Measurements from ENCODE around the gene ALDOB.
"Not testable (repeated sequence)": the region's sequence is repeated elsewhere in the genome, so short reads cannot be mapped to it uniquely, and the experiment has no call there.

ALDOB gene

DNA sequence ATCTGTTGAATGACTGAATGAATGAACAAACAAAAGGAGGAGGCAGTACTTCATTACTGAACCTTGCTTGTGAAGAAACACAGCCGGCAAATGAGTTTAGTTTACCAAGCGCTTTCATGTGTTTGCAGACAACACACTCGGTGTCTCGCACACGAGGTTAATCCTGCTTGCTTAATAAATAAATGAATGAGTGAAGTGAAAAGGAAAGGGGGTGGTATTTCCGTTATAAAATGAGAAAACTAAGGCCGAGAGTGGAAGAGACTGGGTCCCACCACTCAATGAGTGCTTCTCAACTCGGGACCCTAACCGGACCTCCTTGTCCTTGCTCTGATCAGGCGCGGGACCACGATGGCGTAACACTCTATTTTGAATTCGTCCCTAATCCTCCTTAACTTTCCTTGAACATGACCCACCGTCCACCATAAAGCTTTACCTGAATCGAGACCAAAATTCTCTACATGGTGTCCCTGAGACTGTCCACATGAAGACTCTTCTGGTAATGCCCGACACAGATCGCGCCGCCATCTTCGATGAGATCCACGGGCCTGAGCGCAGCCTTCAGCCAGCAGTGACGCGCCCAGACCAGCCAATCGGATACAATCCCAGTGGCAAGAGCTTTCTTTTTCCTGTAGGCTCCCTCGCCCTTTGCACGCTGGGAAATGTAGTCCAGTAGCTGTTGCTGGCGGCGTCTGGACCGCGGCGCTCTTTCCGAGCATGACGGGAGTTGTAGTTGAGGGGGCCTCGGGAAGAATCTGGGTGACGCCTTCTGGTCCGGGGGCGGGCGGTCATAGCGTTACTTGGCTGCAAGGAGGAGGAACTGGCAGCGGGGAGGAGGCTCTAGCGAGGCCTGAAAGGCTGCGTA, 37.3 kb downstream of the ALDOB start, which contains the start of the genes MRPL50 and ZNF189:
MRPL50 (minus strand) TSS at position 551 of the 862 bp plus-strand sequence; CDS start at position 525, 26 bp downstream.
ZNF189 (plus strand) TSS at position 784 of the 862 bp plus-strand sequence. CDS start 306 bp downstream, outside the sequence.
- Mint-ChIP-seq H3K4me3 (peak within 1 kb of the TSS; percentile 98), H3K27ac (peak within 1 kb of the TSS; percentile 99), H3K9me3 (peaks cover 40% of the 10 kb centered on the region), H3K4me1 (ENCODE audit: low read depth) (peaks cover 41% of the 10 kb centered on the region), H3K36me3 (ENCODE audit: low read depth) (peaks cover 63% of the 10 kb centered on the region), H3K27me3 (ENCODE audit: low read depth) (no peaks in the 10 kb centered on the region)

DNA sequence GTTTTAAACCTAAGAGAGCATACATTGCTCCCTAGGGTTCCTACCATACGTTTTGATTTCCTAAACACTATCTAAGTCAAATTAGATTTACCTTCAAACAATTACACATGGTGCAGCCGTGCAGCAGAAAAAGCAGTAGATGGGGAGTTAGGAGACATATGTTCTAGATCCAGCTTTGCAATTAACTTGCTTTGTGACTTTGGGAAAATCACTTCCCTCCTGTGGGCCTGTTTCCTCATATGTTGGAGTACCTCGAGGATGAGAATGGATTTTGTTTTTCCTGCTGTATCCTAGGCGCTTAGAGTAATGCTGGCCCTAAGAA, 37.9 kb downstream of the ALDOB start:
- Mint-ChIP-seq H3K27me3 (ENCODE audit: low read depth) (no peaks in the 10 kb centered on the region), H3K4me3 (peak overlapping the region; percentile 98), H3K36me3 (ENCODE audit: low read depth) (peaks cover 62% of the 10 kb centered on the region), H3K9me3 (peaks cover 40% of the 10 kb centered on the region), H3K4me1 (ENCODE audit: low read depth) (peaks cover 40% of the 10 kb centered on the region), H3K27ac (peak overlapping the region; percentile 99)

DNA sequence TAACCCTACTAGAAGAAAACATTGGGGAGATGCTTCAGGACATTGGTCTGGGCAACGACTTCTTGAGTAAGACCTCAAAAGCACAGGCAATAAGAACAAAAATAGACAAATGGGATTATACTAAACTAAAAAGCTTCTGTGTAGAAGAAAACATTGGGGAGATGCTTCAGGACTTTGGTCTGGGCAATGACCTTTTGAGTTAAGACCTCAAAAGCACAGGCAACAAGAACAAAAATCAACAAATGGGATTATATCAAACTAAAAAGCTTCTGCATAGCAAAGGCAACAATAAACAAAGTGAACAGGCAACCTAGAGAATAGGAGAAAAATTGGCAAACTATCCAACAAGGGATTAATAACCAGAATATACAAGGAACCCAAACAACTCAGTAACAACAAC, 40.9 kb downstream of the ALDOB start:
- no peaks in the 10 kb centered on the region for H3K27me3 Mint-ChIP-seq (ENCODE audit: low read depth)
- no peak overlapping the region for H3K27ac Mint-ChIP-seq
- H3K4me1 Mint-ChIP-seq (ENCODE audit: low read depth): peaks cover 24% of the 10 kb centered on the region
- H3K36me3 Mint-ChIP-seq (ENCODE audit: low read depth): peaks cover 60% of the 10 kb centered on the region
- no peak overlapping the region for H3K4me3 Mint-ChIP-seq
- H3K9me3 Mint-ChIP-seq: peaks cover 35% of the 10 kb centered on the region

- Mint-ChIP-seq H3K9me3 (peaks cover 35% of the 10 kb centered on the region), H3K36me3 (ENCODE audit: low read depth) (peaks cover 65% of the 10 kb centered on the region), H3K27me3 (ENCODE audit: low read depth) (no peaks in the 10 kb centered on the region), H3K4me1 (ENCODE audit: low read depth) (peaks cover 24% of the 10 kb centered on the region), H3K27ac (no peak overlapping the region), H3K4me3 (no peak overlapping the region)
Measured at GRCh38 chr9:101393135-101393534, 42.4 kb downstream of the ALDOB start.

- Mint-ChIP-seq H3K4me1 (ENCODE audit: low read depth) (peaks cover 12% of the 10 kb centered on the region), H3K27me3 (ENCODE audit: low read depth) (no peaks in the 10 kb centered on the region), H3K36me3 (ENCODE audit: low read depth) (peaks cover 52% of the 10 kb centered on the region), H3K4me3 (no peak overlapping the region), H3K9me3 (peaks cover 29% of the 10 kb centered on the region), H3K27ac (no peak overlapping the region)
Measured at GRCh38 chr9:101388507-101388993, 47.0 kb downstream of the ALDOB start.

DNA sequence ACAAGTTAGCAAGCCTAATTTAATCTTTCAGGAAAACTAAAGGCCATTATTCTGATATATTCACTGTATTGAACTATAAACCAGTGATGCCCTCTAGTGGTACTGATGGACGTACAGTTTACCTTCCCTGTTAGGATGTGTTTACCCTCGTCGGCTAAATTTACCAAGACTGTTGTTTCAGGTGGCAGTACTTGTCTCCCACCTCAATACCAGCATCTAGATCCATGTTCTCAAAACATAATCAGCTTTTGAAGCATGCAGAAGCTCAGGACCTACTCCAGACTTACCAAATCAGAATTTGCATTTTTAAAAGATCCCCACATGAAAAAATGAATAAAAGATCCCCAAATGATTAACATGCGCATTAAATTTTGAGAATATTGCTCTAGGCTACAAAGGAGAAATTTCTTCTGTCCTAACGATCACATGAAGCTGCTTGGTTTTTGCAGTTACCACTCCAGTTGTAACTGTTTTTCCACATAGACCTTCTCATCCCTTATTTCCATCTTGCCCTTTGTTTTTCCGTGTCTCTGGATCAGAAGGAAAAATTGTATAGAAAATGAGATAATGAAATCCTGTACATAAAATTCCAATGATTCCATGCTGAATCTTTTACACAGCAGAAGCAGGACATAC, 47.6 kb downstream of the ALDOB start:
- no peak overlapping the region for H3K4me3 Mint-ChIP-seq
- peaks cover 10% of the 10 kb centered on the region for H3K4me1 Mint-ChIP-seq (ENCODE audit: low read depth)
- H3K9me3 Mint-ChIP-seq: peaks cover 23% of the 10 kb centered on the region
- no peaks in the 10 kb centered on the region for H3K27me3 Mint-ChIP-seq (ENCODE audit: low read depth)
- H3K27ac Mint-ChIP-seq: no peak overlapping the region
- peaks cover 47% of the 10 kb centered on the region for H3K36me3 Mint-ChIP-seq (ENCODE audit: low read depth)

- not testable (repeated sequence) for H3K4me3 Mint-ChIP-seq; H3K27me3 Mint-ChIP-seq (ENCODE audit: low read depth); H3K4me1 Mint-ChIP-seq (ENCODE audit: low read depth); H3K27ac Mint-ChIP-seq
- H3K36me3 Mint-ChIP-seq (ENCODE audit: low read depth): peaks cover 21% of the 10 kb centered on the region
- peaks cover 10% of the 10 kb centered on the region for H3K9me3 Mint-ChIP-seq
Measured at GRCh38 chr9:101384873-101385536, 50.6 kb downstream of the ALDOB start, which contains the start of gene BAAT. BAAT (minus strand) TSS chr9:101385006; CDS start chr9:101371404, 13,602 bp downstream.

- Mint-ChIP-seq H3K4me3 (no peak overlapping the region), H3K27me3 (ENCODE audit: low read depth) (no peaks in the 10 kb centered on the region), H3K9me3 (peaks cover 10% of the 10 kb centered on the region)
Measured at GRCh38 chr9:101383361-101383760, 52.2 kb downstream of the ALDOB start.

DNA sequence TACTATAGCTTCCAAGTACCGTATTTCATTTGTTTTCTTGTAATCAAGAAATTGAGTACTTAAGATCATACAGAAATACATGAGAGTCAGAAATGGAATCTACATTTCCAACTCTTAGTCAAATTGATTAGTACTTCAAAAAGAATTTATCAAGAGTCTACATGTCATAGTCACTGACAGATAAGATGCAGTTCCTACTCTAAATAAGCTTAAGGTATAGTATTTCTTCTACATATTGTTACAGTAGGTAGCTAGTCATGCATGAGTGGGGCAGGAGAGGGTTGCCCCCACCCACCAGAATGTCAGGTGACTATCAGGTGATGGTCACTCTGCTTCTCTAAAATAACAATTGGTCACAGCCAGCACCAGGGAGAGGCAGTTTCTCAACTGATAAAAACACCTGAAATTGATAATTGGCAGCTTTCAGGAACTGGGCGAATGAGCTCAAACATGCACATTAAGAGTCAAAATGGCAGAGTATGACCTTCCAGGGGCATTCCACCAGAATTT, 53.7 kb downstream of the ALDOB start:
- peaks cover 7% of the 10 kb centered on the region for H3K36me3 Mint-ChIP-seq (ENCODE audit: low read depth)
- peaks cover 10% of the 10 kb centered on the region for H3K9me3 Mint-ChIP-seq
- no peak overlapping the region for H3K4me3 Mint-ChIP-seq
- H3K27ac Mint-ChIP-seq: no peak overlapping the region
- H3K27me3 Mint-ChIP-seq (ENCODE audit: low read depth): no peaks in the 10 kb centered on the region
- H3K4me1 Mint-ChIP-seq (ENCODE audit: low read depth): no peaks in the 10 kb centered on the region

More at GRCh38 chr9:101383361-101383760, 52.2 kb downstream of the ALDOB start:
- H3K4me1 Mint-ChIP-seq (ENCODE audit: low read depth): no peaks in the 10 kb centered on the region
- peaks cover 13% of the 10 kb centered on the region for H3K36me3 Mint-ChIP-seq (ENCODE audit: low read depth)
- no peak overlapping the region for H3K27ac Mint-ChIP-seq

GRCh38 chr9:101381118-101381517, 54.5 kb downstream of the ALDOB start:
- no peaks in the 10 kb centered on the region for H3K4me1 Mint-ChIP-seq (ENCODE audit: low read depth)
- no peak overlapping the region for H3K4me3 Mint-ChIP-seq
- peaks cover 7% of the 10 kb centered on the region for H3K36me3 Mint-ChIP-seq (ENCODE audit: low read depth)
- H3K27ac Mint-ChIP-seq: no peak overlapping the region
- no peaks in the 10 kb centered on the region for H3K27me3 Mint-ChIP-seq (ENCODE audit: low read depth)
- peaks cover 10% of the 10 kb centered on the region for H3K9me3 Mint-ChIP-seq

DNA sequence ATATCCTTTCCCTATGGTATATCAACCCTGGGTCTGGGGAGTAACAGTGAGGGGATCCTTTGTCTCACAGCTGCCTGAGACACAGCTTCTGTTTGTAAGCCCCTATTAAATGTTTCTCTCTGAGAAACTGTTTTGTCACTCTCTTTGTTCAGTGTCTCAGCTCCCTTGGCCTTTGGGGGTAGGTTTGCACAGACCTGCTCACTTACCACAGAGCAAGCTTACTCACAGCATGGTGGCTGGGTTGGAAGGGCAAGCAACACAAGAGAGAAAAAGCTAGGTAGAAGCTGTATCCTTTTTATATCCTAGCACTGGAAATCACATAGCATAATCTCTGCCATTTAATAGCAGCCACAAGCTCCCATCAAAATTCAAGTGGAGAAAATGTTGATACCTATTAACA, 55.3 kb downstream of the ALDOB start:
- H3K27me3 Mint-ChIP-seq (ENCODE audit: low read depth): no peaks in the 10 kb centered on the region
- H3K27ac Mint-ChIP-seq: no peak overlapping the region
- H3K4me3 Mint-ChIP-seq: no peak overlapping the region
- peaks cover 7% of the 10 kb centered on the region for H3K9me3 Mint-ChIP-seq
- peaks cover 5% of the 10 kb centered on the region for H3K36me3 Mint-ChIP-seq (ENCODE audit: low read depth)
- H3K4me1 Mint-ChIP-seq (ENCODE audit: low read depth): no peaks in the 10 kb centered on the region

- Mint-ChIP-seq H3K36me3 (ENCODE audit: low read depth) (no peaks in the 10 kb centered on the region), H3K4me1 (ENCODE audit: low read depth) (no peaks in the 10 kb centered on the region), H3K27ac (no peak overlapping the region), H3K4me3 (no peak overlapping the region), H3K27me3 (ENCODE audit: low read depth) (no peaks in the 10 kb centered on the region), H3K9me3 (peaks cover 5% of the 10 kb centered on the region)
Measured at GRCh38 chr9:101376111-101376848, 59.3 kb downstream of the ALDOB start.

DNA sequence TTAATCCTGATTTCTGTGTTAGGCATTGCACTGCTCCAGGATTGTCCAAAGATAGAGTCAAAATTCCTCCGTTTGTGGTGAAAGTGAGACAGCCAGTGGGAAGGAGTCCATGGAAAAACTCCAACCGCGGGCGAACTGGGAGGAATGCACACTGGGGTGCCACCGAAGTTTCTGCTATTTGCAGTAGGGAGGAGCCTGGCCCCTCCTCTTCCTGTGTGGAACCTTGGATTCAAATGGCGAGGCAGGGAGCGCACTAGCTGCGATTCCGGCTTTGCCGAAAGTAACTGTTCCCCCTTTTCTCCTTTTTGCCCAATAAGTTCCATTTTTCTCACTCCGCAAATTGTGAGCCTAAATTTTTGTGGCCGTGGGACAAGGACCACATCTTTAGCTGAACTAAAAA, 60.0 kb downstream of the ALDOB start:
- H3K4me1 Mint-ChIP-seq (ENCODE audit: low read depth): no peaks in the 10 kb centered on the region
- H3K4me3 Mint-ChIP-seq: no peak overlapping the region
- H3K27ac Mint-ChIP-seq: no peak overlapping the region
- H3K9me3 Mint-ChIP-seq: peaks cover 5% of the 10 kb centered on the region
- H3K27me3 Mint-ChIP-seq (ENCODE audit: low read depth): no peaks in the 10 kb centered on the region
- no peaks in the 10 kb centered on the region for H3K36me3 Mint-ChIP-seq (ENCODE audit: low read depth)
